B cell (primary cell): ENCODE measurements around the gene SLC12A7. TPM values are rescaled to one million over a fixed set of nuclear protein-coding genes. Genes with fewer than 3 reads are reported as not detected.

ENCODE experiments used
- ATAC-seq: fragments of 200-7000 bp; cut with Tn5 transposase; one replicate; pipeline ENCODE4 v1.10.0; 2021; ENCODE audit warnings: low read depth, mild to moderate bottlenecking, moderate number of reproducible peaks, moderate library complexity
- CTCF ChIA-PET: fragments of 350-600 bp; sonication (Branson Sonifier 250); formaldehyde crosslinking; loops from one replicate; lab custom pipeline; 2021; ENCODE audit warnings: antibody characterized with exemption, inconsistent platforms; lab: Charles Lee
- POLR2A ChIA-PET: fragments of 350-600 bp; sonication (Branson Sonifier 250); formaldehyde crosslinking; loops from one replicate; lab custom pipeline; 2021; ENCODE audit warnings: antibody characterized with exemption; lab: Charles Lee
- DNase-seq: peaks from one replicate; pipeline ENCODE4 v3.0.0; 2013
- H2AFZ ChIP-seq: 2 replicates; pipeline ENCODE4 v1.6.1; 2012; ENCODE audit warnings: mild to moderate bottlenecking, low read depth, low read length; ENCODE audit not compliant: insufficient read depth, poor library complexity, severe bottlenecking
- H3K27ac ChIP-seq, 2 donors: 1 replicate in 1 of 2; 2 replicates in 1 of 2; pipeline ENCODE4 v1.5.1; 2012 to 2013; ENCODE audit warnings: low read length in 2 of 2, mild to moderate bottlenecking in 2 of 2, moderate library complexity in 1 of 2
- H3K27me3 ChIP-seq, 4 experiments: fragments of 200-600 bp in 1 of 4; sonication (generic) in 1 of 4; replicated peaks in 1 of 4; 1 replicate in 2 of 4; 2 replicates in 2 of 4; pipeline versions ENCODE4 v1.6.1 to v1.7.0; 2013 to 2016; ENCODE audit warnings: low read length in 3 of 4, mild to moderate bottlenecking in 2 of 4, mixed read lengths in 1 of 4, moderate library complexity in 1 of 4; ENCODE audit not compliant: insufficient read depth in 4 of 4, control insufficient read depth in 3 of 4; ENCODE audit errors: control extremely low read depth in 1 of 4
- H3K36me3 ChIP-seq, 2 experiments: replicated peaks in 1 of 2; 1 replicate in 1 of 2; 2 replicates in 1 of 2; pipeline versions ENCODE4 v1.6.1 to v1.7.1; 2013; ENCODE audit warnings: low read length in 1 of 2; ENCODE audit not compliant: insufficient read depth in 2 of 2, control insufficient read depth in 1 of 2; ENCODE audit errors: control extremely low read depth in 1 of 2, extremely low read depth in 1 of 2
- H3K4me1 ChIP-seq, 2 donors: fragments of 200-600 bp in 1 of 2; sonication (generic) in 1 of 2; 1 replicate in 1 of 2; 2 replicates in 1 of 2; pipeline versions ENCODE4 v1.5.1 to v1.6.1; 2013 to 2017; ENCODE audit warnings: low read length in 2 of 2; ENCODE audit not compliant: control insufficient read depth in 2 of 2, insufficient read depth in 2 of 2
- H3K4me2 ChIP-seq: replicated peaks from 2 replicates; pipeline ENCODE3; 2012; ENCODE audit warnings: mild to moderate bottlenecking, low read depth, low read length; ENCODE audit not compliant: poor library complexity, severe bottlenecking
- H3K4me3 ChIP-seq, 5 experiments: fragments of 200-600 bp in 1 of 5; sonication (generic) in 1 of 5; 1 replicate in 3 of 5; 2 replicates in 2 of 5; pipeline versions ENCODE4 v1.5.1 to v1.7.0; 2011 to 2016; ENCODE audit warnings: low read length in 4 of 5, mild to moderate bottlenecking in 4 of 5, low read depth in 2 of 5, control low read depth in 1 of 5, moderate library complexity in 1 of 5; ENCODE audit not compliant: insufficient read depth in 1 of 5; ENCODE audit errors: control extremely low read depth in 1 of 5, extremely low read depth in 1 of 5
- H3K79me2 ChIP-seq: fragments of 200-600 bp; sonication (generic); one replicate; pipeline ENCODE4 v1.6.0; 2016; ENCODE audit warnings: low read length; ENCODE audit not compliant: control insufficient read depth, insufficient read depth
- H3K9ac ChIP-seq: fragments of 200-600 bp; sonication (generic); 2 replicates; pipeline ENCODE4 v1.6.1; 2017; ENCODE audit warnings: mild to moderate bottlenecking, low read length, moderate library complexity
- H3K9me3 ChIP-seq, 3 donors: one replicate each; pipeline versions ENCODE4 v1.6.1 to v1.7.1; 2013; ENCODE audit warnings: low read length in 2 of 3; ENCODE audit not compliant: control insufficient read depth in 2 of 3, insufficient read depth in 1 of 3; ENCODE audit errors: control extremely low read depth in 1 of 3
- H4K20me1 ChIP-seq: 2 replicates; pipeline ENCODE4 v1.6.0; 2012; ENCODE audit warnings: mild to moderate bottlenecking, low read length; ENCODE audit not compliant: insufficient read depth, control insufficient read depth, poor library complexity, severe bottlenecking
- H3K27ac Mint-ChIP-seq: one replicate; pipeline ENCODE4 v1.8.0; 2021; ENCODE audit warnings: mixed read lengths
- H3K27me3 Mint-ChIP-seq: one replicate; pipeline ENCODE4 v1.8.0; 2021; ENCODE audit warnings: mixed read lengths
- H3K4me1 Mint-ChIP-seq: one replicate; pipeline ENCODE4 v1.8.0; 2021; ENCODE audit warnings: mixed read lengths
- H3K4me3 Mint-ChIP-seq: one replicate; pipeline ENCODE4 v1.8.0; 2021; ENCODE audit warnings: mixed read lengths
- H3K9me3 Mint-ChIP-seq: one replicate; pipeline ENCODE4 v1.8.0; 2022; ENCODE audit warnings: mixed read lengths; ENCODE audit not compliant: insufficient read depth
- EZH2 ChIP-seq: IDR thresholded peaks from 2 replicates; pipeline ENCODE4 v1.6.1; 2012; ENCODE audit warnings: borderline replicate concordance, low read depth, mild to moderate bottlenecking, moderate library complexity, low read length; ENCODE audit not compliant: insufficient read depth, poor library complexity, severe bottlenecking
- WGBS: methylation state at CpG from one replicate; pipeline ENCODE4 v1.1.5; 2013; ENCODE audit warnings: missing lambda C conversion rate; ENCODE audit not compliant: insufficient coverage; 5-methylcytosine and 5-hydroxymethylcytosine counted together
- intact Hi-C: fragments of 100-400 bp; cut with micrococcal nuclease; formaldehyde crosslinking; loops from one replicate; pipeline ENCODE4 v1.10.0; 2022
- polyA plus RNA-seq: library from polyadenylated mRNA; depleted of rRNA; stranded (reverse); fragments of >200 nt; gene quantifications from 2 replicates; pipeline ENCODE4 v1.2.3, GENCODE V29; 2012
- total RNA-seq, 2 donors: library from RNA; stranded (reverse); fragments of 120-200 nt in 1 of 2; gene quantifications; 1 replicate in 1 of 2; 2 replicates in 1 of 2; pipeline versions ENCODE4 v1.2.3 to v1.2.4, GENCODE V29; 2013 to 2022
- TF ChIP-seq, protein P1 (sequence below): fragments of 200-600 bp; IDR thresholded peaks from one replicate; pipeline ENCODE4 v1.8.0; 2022; ENCODE audit warnings: antibody characterized with exemption, mild to moderate bottlenecking

SLC12A7 gene
- total and polyA plus RNA-seq, 2 donors (not counting 1 experiment from before 2014, with no cell fraction given): 25.5 to 34.4 TPM

GRCh38 chr5:1019001-1019905 is 92.6 kb downstream of the SLC12A7 start:
- Mint-ChIP-seq H3K4me3 (no peak overlapping the region), H3K27ac (no peak overlapping the region), H3K27me3 (no peaks in the 10 kb centered on the region), H3K4me1 (no peaks in the 10 kb centered on the region), H3K9me3 (no peaks in the 10 kb centered on the region)
- intact Hi-C loops: no loop called here
- 90% methylated on average over 34 of the region's 37 CpGs for WGBS
- CTCF ChIA-PET: interaction anchor here (0.7 kb wide), 1 partner anchor 14 kb away, joined by 3 read pairs; no protein-coding TSS in a partner anchor
- DNase-seq (no peak), ATAC-seq (no peak)
- no peaks in the 10 kb centered on the region for H3K36me3 ChIP-seq
- H3K9me3 ChIP-seq: no peaks in the 10 kb centered on the region
- POLR2A ChIA-PET: no interaction called here
- no peak overlapping the region for H3K4me3 ChIP-seq
- no peak overlapping the region for H3K27ac ChIP-seq
- TF ChIP-seq, protein P1, sequence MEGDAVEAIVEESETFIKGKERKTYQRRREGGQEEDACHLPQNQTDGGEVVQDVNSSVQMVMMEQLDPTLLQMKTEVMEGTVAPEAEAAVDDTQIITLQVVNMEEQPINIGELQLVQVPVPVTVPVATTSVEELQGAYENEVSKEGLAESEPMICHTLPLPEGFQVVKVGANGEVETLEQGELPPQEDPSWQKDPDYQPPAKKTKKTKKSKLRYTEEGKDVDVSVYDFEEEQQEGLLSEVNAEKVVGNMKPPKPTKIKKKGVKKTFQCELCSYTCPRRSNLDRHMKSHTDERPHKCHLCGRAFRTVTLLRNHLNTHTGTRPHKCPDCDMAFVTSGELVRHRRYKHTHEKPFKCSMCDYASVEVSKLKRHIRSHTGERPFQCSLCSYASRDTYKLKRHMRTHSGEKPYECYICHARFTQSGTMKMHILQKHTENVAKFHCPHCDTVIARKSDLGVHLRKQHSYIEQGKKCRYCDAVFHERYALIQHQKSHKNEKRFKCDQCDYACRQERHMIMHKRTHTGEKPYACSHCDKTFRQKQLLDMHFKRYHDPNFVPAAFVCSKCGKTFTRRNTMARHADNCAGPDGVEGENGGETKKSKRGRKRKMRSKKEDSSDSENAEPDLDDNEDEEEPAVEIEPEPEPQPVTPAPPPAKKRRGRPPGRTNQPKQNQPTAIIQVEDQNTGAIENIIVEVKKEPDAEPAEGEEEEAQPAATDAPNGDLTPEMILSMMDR: no peak
- no peak for TF ChIP-seq EZH2
- H2AFZ ChIP-seq: no peak overlapping the region
- H3K4me2 ChIP-seq: no peak overlapping the region
- no peaks in the 10 kb centered on the region for H3K4me1 ChIP-seq
- H3K9ac ChIP-seq: no peak overlapping the region
- no peaks in the 10 kb centered on the region for H3K79me2 ChIP-seq
- H3K27me3 ChIP-seq: peaks cover 0 to 2% (median 0%) of the 10 kb centered on the region in 4 experiments
- no peaks in the 10 kb centered on the region for H4K20me1 ChIP-seq

DNA sequence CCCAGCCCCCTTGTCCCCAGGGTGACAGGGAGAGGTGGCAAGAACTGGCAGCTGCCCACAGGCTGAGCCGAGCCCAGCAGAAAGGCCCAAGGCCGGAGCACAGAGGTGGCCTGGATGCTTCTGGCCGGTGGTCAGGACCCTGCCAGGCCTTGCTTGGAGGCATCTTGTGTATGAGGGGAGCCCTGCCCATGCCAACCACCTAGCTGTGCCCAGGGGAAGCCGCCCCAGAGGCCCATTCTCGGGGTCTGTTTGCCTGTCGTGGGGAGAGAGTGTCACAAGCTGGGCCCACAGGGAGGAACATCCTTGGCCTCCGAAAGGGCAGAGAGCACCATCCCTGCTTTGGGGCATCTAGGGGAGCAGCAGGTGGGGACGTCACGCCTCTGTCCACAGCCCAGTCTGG is 93.3 kb downstream of the SLC12A7 start:
- DNase-seq (no peak), ATAC-seq (no peak)
- Histone ChIP-seq H2AFZ (no peak overlapping the region), H3K27ac (no peak overlapping the region), H3K27me3 (peaks cover 0 to 2% (median 0%) of the 10 kb centered on the region in 4 experiments), H3K9ac (no peak overlapping the region), H3K79me2 (no peaks in the 10 kb centered on the region), H3K9me3 (no peaks in the 10 kb centered on the region), H3K36me3 (no peaks in the 10 kb centered on the region), H3K4me3 (no peak overlapping the region), H3K4me2 (no peak overlapping the region), H4K20me1 (no peaks in the 10 kb centered on the region), H3K4me1 (no peaks in the 10 kb centered on the region)
- no peaks in the 10 kb centered on the region for H3K9me3 Mint-ChIP-seq
- no peak overlapping the region for H3K27ac Mint-ChIP-seq
- H3K4me3 Mint-ChIP-seq: no peak overlapping the region
- intact Hi-C loops: no loop called here
- CTCF ChIA-PET: no interaction called here
- 92% methylated on average over 9 of the region's 9 CpGs for WGBS
- TF ChIP-seq, protein P1: no peak
- no peak for TF ChIP-seq EZH2
- no peaks in the 10 kb centered on the region for H3K4me1 Mint-ChIP-seq
- POLR2A ChIA-PET: no interaction called here
- no peaks in the 10 kb centered on the region for H3K27me3 Mint-ChIP-seq
